Ishikawa (cell line): ENCODE data around the gene MAEA.

Experiments used
- CREB1 ChIP-seq: IDR thresholded peaks from 2 replicates; pipeline ENCODE4 v1.6.1; 2012; ENCODE audit warnings: low read depth
- EGR1 ChIP-seq: IDR thresholded peaks from 2 replicates; pipeline ENCODE4 v1.6.1; 2012
- EP300 ChIP-seq: IDR thresholded peaks from 2 replicates; pipeline ENCODE4 v1.6.1; 2012; ENCODE audit warnings: borderline replicate concordance
- TCF12 ChIP-seq: IDR thresholded peaks from 2 replicates; pipeline ENCODE4 v1.6.1; 2012; ENCODE audit warnings: low read depth
- TEAD4 ChIP-seq: IDR thresholded peaks from 2 replicates; pipeline ENCODE4 v1.6.1; 2012

DNA sequence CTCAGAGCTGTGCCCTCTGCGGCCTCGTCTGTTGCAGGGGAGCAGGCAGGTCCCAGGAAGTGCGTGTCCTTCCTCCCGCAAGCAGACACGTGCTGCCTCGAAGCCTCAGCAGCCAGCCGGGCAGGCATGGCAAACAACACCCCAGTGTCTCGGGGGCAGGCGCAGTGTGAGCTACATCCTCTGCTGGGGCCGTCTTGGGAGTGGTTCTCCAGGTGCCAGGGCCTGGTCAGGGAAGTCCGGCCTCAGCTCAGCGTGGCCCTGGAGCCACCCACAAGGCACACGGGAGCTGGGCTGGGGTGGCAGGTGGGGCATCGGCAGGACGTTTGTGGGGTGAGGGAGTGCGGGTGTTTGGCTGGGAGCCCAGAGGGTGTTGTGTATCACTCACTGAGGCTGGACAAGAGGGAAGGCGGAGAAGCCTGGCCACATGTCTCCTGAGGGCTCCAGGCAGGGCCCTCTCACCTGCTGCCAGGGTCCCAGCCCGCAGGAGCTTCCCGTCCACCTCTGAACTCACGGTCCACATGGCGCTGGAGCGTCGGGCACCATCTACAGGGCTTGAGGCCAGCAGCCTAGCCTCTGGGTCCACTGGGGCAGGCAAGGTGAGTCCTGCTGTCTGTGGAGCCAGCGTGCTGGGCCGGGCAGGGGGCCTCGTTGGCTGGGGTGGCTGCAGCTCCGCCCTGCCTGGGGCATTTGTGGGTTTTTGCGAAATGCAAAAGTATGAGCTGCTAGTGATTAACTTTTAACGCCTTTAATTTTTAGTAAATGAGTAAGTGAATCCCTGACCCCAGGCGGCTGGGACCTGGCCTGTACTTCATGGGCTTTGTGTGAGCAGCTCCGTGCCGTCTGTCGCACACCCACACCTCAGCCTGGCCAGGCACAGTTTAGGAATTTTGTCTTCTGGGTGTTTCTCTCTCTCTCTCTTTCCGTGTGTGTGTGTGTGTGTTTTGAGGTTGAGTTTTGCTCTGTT, 40.0 kb downstream of the MAEA start:
- no peak for TF ChIP-seq TEAD4
- TF ChIP-seq EP300 = no peak
- no peak for TF ChIP-seq CREB1
- no peak for TF ChIP-seq TCF12
- no peak for TF ChIP-seq EGR1
